Esophagus muscularis mucosa (tissue), 4 donors: ENCODE results near the gene AHNAK2. TPM values are rescaled to one million over a fixed set of nuclear protein-coding genes. Genes with fewer than 3 reads are reported as not detected.

ENCODE experiments used
- DNase-seq: peaks from one replicate; pipeline ENCODE4 v3.0.0-alpha.2; 2017; ENCODE audit errors: extremely low spot score
- H3K27ac ChIP-seq, 4 donors: fragments of 200-600 bp; sonication (generic); replicated peaks in 1 of 4; 1 replicate in 3 of 4; 2 replicates in 1 of 4; pipeline ENCODE4 v1.5.1; 2016 to 2019; ENCODE audit warnings: mild to moderate bottlenecking in 1 of 4
- H3K27me3 ChIP-seq, 4 donors: fragments of 200-600 bp; sonication (generic); one replicate each; pipeline versions ENCODE4 v1.5.1 to v1.6.0; 2016 to 2019
- H3K36me3 ChIP-seq, 4 donors: fragments of 200-600 bp; sonication (generic); one replicate each; pipeline ENCODE4 v1.5.1; 2016 to 2019
- H3K4me1 ChIP-seq, 4 donors: fragments of 200-600 bp; sonication (generic); one replicate each; pipeline ENCODE4 v1.5.1; 2016 to 2019
- H3K4me3 ChIP-seq, 4 donors: fragments of 200-600 bp; sonication (generic); 1 replicate in 2 of 4; 2 replicates in 2 of 4; pipeline ENCODE4 v1.5.1; 2016 to 2019; ENCODE audit warnings: mild to moderate bottlenecking in 4 of 4, moderate library complexity in 1 of 4
- H3K9me3 ChIP-seq, 4 donors: fragments of 200-600 bp; sonication (generic); 1 replicate in 3 of 4; 2 replicates in 1 of 4; pipeline ENCODE4 v1.5.1; 2016 to 2019
- CTCF ChIP-seq, 3 experiments: fragments of 200-600 bp in 2 of 3; fragments of 450-650 bp in 1 of 3; sonication (generic) in 2 of 3; IDR thresholded peaks; one replicate each; pipeline ENCODE4 v1.5.1; 2017 to 2019; ENCODE audit warnings: antibody characterized with exemption in 3 of 3, mild to moderate bottlenecking in 2 of 3, moderate library complexity in 1 of 3
- EP300 ChIP-seq: sonication (generic); formaldehyde crosslinking; IDR thresholded peaks from one replicate; pipeline ENCODE4 v1.6.1; 2017; ENCODE audit warnings: antibody characterized with exemption
- POLR2A ChIP-seq: fragments of 450-650 bp; IDR thresholded peaks from one replicate; pipeline ENCODE4 v1.6.1; 2017; ENCODE audit warnings: antibody characterized with exemption, moderate library complexity, mild to moderate bottlenecking, low read depth
- POLR2AphosphoS5 ChIP-seq, 2 donors: sonication (generic); formaldehyde crosslinking; IDR thresholded peaks; one replicate each; pipeline ENCODE4 v1.6.1; 2017; ENCODE audit warnings: antibody characterized with exemption in 2 of 2
- WGBS: methylation state at CpG from one replicate; pipeline ENCODE4 v1.1.5; 2018; 5-methylcytosine and 5-hydroxymethylcytosine counted together
- intact Hi-C: fragments of 100-400 bp; cut with DNase I; formaldehyde crosslinking; loops from one replicate; pipeline ENCODE4 v1.15.1; 2023
- total RNA-seq, 4 donors: library from RNA; depleted of rRNA; stranded (reverse); fragments of >200 nt; gene quantifications; one replicate each; pipeline versions ENCODE4 v1.1.0 to v1.2.1, GENCODE V29; 2016

The AHNAK2 gene
- total RNA-seq, 4 donors from 2014 or later, result 95.3 to 277 (median 195) TPM

DNA sequence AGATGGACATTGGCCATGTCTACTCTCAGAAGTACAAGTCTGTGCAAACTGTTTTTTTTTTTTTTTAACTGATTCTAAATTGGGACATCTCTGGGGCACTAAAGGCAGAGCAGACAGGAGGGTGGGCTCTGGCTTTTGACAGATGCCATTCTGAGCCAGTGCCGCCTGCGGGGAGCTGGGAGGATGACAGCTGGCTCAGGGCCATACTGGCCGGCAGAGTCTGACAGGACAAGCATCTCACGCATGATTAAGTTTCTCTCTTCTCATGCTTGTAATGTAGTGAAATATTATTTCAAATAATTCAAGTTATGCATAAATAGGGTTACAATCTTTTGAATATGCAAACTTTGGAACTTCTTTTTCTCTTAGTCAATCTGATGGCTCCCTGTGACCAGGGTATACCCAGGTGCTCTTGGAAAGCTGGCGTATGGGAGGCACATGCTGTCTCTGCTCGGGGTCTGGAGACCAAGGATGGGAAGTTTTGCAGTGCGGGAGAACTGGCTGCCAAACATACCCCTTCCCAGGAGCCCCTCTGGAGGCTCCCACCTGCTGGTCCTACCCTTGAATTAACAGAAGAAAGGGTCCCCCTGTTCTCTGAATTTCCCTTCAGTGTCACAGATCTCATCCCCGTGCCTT is 35.1 kb upstream of the AHNAK2 start:
- H3K4me3 ChIP-seq, result no peak overlapping the region
- TF ChIP-seq CTCF (IDR thresholded peaks at IDR 0.05), result peak in 1 of 3 experiments; percentile 4
- TF ChIP-seq POLR2A, result no peak
- peaks cover 5 to 26% (median 21%) of the 10 kb centered on the region in 4 donors for H3K4me1 ChIP-seq
- no peak overlapping the region for H3K27ac ChIP-seq
- WGBS, result 49% methylated on average over 8 of the region's 8 CpGs
- no peak for DNase-seq
- peaks cover 10 to 36% (median 24%) of the 10 kb centered on the region in 4 donors for H3K36me3 ChIP-seq
- intact Hi-C loops, result no loop called here
- no peaks in the 10 kb centered on the region for H3K9me3 ChIP-seq
- H3K27me3 ChIP-seq, result no peaks in the 10 kb centered on the region

GRCh38 chr14:105012171-105012985 is 34.2 kb upstream of the AHNAK2 start:
- DNase-seq, result no peak
- intact Hi-C loops, result no loop called here

GRCh38 chr14:105011312-105011990 is 33.3 kb upstream of the AHNAK2 start:
- H3K27ac ChIP-seq, result no peak overlapping the region
- TF ChIP-seq POLR2A, result no peak
- no peak for TF ChIP-seq CTCF (IDR thresholded peaks at IDR 0.05)
- no peak for TF ChIP-seq POLR2AphosphoS5 (IDR thresholded peaks at IDR 0.05)
- TF ChIP-seq EP300, result no peak
- H3K4me3 ChIP-seq, result no peak overlapping the region
- intact Hi-C loops, result no loop called here
- WGBS, result 86% methylated on average over 28 of the region's 29 CpGs
- H3K4me1 ChIP-seq, result peaks cover 5 to 23% (median 20%) of the 10 kb centered on the region in 4 donors
- no peaks in the 10 kb centered on the region for H3K27me3 ChIP-seq
- no peaks in the 10 kb centered on the region for H3K9me3 ChIP-seq
- DNase-seq, result no peak
- peaks cover 10 to 51% (median 33%) of the 10 kb centered on the region in 4 donors for H3K36me3 ChIP-seq

More at GRCh38 chr14:105012171-105012985, 34.2 kb upstream of the AHNAK2 start:
- 54% methylated on average over 13 of the region's 23 CpGs for WGBS
- H3K27me3 ChIP-seq, result no peaks in the 10 kb centered on the region
- H3K4me1 ChIP-seq, result peaks cover 5 to 23% (median 20%) of the 10 kb centered on the region in 4 donors
- no peak overlapping the region for H3K4me3 ChIP-seq
- no peak for TF ChIP-seq POLR2AphosphoS5 (IDR thresholded peaks at IDR 0.05)
- TF ChIP-seq POLR2A, result no peak
- peak; percentile 31 to 53 (median 45) for TF ChIP-seq CTCF (IDR thresholded peaks at IDR 0.05)
- no peak for TF ChIP-seq EP300
- no peak overlapping the region for H3K27ac ChIP-seq
- no peaks in the 10 kb centered on the region for H3K9me3 ChIP-seq
- H3K36me3 ChIP-seq, result peaks cover 10 to 45% (median 29%) of the 10 kb centered on the region in 4 donors

- TF ChIP-seq CTCF (IDR thresholded peaks at IDR 0.05) (no peak), EP300 (no peak), POLR2A (no peak), POLR2AphosphoS5 (IDR thresholded peaks at IDR 0.05) (no peak)
- no peak for DNase-seq
- H3K4me3 ChIP-seq, result no peak overlapping the region
- intact Hi-C loops, result no loop called here
- H3K36me3 ChIP-seq, result peaks cover 10 to 51% (median 33%) of the 10 kb centered on the region in 4 donors
- 63% methylated on average over 6 of the region's 17 CpGs for WGBS
- peaks cover 5 to 23% (median 20%) of the 10 kb centered on the region in 4 donors for H3K4me1 ChIP-seq
- no peaks in the 10 kb centered on the region for H3K27me3 ChIP-seq
- H3K9me3 ChIP-seq, result no peaks in the 10 kb centered on the region
- H3K27ac ChIP-seq, result no peak overlapping the region
Measured at GRCh38 chr14:105010891-105011291, 32.7 kb upstream of the AHNAK2 start.
